ACHN (cell line): ENCODE results near the gene MRPL20.
"Not testable (repeated sequence)": the region's sequence is repeated elsewhere in the genome, so short reads cannot be mapped to it uniquely, and the experiment has no call there.

Experiments used
- DNase-seq: peaks from one replicate; pipeline ENCODE4 v3.0.0-alpha.2; 2015
- in situ Hi-C: cut with HindIII; loops from 2 replicates; pipeline ENCODE4 v1.10.0; 2017; ENCODE audit warnings: low sequenced_read_pairs, low pct_ligation_motif_present, low pct_unique_long_range_greater_than_20kb

MRPL20 gene

DNA sequence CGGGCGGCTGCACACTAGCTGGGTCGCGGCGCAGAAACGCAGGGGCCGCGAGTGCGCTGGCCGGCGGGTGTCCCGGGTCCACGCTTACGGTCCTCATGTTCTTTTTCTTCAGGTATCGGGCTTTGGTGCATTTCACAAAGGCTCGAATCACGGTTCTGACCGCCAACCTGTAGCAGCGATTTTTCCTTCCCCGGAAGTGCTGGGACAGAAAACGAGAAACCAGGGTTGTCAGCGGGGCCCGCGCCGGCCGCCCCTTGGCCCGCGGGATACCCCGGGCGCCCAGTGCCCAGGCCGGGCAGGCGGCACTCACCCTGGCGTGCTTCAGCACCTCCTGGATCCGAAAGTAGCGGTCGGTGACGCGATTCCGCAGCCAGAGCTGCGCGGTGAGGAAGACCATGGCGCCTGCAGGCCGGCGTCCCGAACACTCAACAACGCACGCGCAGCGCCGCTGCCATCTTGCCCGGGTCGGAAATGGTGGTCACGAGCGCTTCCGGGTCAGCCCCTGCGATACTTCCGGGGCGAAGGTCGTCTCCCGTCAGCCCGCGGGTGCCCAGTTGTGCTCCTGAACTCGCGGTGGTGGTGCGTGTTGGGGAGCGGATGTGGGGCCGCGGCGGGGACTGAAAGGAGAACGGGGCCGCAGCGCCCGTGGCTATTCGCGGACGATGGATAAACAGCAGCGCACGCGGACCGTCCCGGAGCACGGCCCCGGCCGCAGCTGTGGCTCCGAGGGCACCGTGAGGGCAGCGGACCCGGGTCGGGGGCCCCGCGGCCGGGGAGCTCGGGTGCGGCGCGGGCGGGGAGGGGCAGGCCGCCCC is at the start of gene MRPL20:
TSS of gene MRPL20 (minus strand) at position 473 of the 815 bp plus-strand sequence. CDS start at position 397, 76 bp downstream.
- in situ Hi-C loops: no loop called here
- DNase-seq: peak; percentile 88

DNA sequence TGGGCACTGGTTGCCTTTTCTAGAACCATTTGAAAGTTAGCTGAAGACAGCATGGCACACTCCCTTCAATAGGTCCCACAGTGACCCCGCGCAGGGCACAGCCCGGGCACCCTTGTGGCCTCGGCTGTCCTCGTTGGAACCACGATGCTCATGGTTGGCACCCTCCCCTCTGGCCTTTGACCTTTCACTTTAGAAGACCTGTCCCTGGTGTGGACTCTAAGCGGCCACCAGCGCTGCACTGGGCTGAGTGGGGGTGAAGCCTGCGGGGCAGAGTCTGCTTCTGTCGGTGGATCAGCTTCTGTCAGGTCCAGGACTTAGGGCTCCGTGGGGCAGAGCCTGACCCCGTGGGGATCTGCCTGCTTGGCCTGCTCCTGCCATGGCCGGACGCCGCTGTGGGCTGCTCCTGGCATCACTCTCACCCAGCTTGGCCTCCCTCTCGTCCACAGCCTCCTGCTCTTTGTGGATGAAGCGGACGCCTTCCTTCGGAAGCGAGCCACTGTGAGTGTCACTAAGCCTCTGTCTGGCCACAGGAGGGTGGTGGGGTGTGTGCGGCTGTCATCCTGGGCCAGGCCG is 49.7 kb upstream of the MRPL20 start:
- in situ Hi-C loops, DNase-seq: not testable (repeated sequence)

DNA sequence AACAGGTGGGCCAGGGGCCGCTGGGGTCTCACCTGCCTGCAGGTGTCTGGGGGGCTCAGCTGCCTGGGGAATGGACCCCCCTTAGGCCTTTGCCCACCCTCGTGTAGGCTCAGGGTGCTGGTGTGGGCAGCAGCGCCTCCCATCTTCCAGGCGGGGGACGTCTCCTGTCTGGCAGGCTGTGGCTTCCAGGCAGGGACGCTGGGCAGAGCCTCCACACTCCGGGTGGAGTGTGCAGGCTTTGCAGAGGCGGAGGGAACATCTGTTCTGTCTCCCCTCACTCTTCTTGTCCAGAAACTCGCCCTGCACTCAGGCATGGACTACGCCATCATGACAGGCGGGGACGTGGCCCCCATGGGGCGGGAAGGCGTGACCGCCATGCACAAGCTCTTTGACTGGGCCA is 48.8 kb upstream of the MRPL20 start:
- DNase-seq, in situ Hi-C loops: not testable (repeated sequence)

DNA sequence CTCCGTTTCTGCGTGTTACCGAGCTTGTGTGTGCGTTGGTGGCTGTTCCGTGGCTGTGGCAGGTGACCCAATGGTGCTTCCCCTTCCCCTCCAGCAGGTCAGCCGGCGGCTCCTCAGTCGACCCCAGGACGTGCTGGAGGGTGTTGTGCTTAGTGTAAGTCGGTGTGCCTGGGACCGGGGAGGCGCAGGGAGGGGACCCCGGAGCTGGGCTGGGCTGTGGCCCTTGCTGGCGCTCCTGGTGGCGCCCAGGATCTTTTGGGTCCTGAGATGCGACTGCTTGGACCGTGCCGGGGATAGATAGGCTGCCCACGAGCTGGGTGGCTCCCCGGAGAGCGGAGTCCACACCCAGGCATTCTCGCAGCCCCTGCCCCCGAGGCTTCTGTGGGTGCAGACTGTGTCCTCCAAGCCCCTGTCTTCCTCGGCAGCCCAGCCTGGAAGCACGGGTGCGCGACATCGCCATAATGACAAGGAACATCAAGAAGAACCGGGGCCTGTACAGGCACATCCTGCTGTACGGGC is 48.3 kb upstream of the MRPL20 start:
- no peak for DNase-seq
- in situ Hi-C loops: no loop called here

DNA sequence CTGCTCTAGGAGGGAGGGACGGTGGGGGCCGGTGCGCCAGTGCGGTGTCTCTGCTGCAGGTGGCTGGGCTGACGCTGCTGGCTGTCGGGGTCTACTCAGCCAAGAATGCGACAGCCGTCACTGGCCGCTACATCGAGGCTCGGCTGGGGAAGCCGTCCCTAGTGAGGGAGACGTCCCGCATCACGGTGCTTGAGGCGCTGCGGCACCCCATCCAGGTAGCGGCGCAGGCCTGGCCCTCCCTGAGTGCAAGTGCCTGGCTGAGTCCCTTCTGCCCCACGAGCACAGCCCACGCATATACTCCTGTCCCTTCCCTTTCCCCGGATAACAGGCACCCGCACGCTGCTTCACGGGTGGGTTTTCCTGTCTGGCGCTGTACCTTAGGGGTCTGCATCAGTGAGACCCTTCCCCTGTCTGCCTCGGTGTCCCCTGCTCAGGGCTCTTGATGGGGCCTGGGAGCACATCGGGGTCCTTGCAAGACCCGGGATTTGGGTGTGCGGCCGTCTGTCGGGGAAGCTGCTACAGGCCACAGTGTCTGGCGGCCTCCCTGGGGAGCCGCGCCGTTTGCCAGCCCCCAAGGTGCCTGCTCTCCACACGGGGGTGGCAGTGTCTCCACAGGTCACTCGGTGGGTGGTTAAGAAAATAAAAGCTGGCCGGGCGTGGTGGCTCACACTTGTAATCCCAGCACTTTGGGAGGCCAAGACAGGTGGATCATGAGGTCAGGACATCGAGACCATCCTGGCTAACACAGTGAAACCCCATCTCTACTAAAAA is 47.4 kb upstream of the MRPL20 start:
- in situ Hi-C loops, DNase-seq: not testable (repeated sequence)

DNA sequence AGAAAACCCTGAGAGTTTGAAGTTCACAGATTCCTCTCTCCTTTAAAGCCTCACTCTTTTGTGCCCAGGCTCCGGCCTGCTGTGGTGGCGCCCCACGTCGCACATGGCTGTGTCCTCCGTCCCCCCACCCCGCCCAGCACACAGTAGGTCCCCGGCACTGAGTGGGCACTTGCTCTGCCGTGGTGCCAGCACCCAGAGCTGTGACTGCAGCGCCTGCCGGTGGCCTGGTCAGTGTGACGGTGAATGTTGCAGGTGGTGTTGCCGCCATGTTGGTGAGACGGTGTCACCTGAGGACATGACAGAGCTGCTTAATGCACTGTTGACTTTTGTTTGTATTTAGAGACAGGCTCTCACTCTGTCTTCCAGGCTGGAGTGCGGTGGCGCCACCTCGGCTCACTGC is 45.8 kb upstream of the MRPL20 start:
- in situ Hi-C loops: no loop called here
- DNase-seq: no peak

DNA sequence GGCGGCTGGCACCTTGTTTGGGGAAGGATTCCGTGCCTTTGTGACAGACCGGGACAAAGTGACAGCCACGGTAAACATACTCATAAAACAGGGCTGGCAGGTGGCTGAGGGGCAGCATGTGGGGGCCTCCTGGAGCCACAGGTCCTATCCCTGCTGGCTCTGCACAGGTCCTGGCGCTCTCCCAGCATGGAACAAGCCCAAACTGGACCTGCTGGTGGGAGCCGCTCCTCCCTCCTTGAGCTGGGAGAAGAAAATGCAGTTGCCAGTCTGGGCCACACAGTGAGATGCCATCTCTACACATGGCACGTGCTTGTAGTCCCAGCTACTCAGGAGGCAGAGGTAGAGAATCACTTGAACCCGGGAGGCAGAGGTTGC is 45.3 kb upstream of the MRPL20 start:
- DNase-seq, in situ Hi-C loops: not testable (repeated sequence)

DNA sequence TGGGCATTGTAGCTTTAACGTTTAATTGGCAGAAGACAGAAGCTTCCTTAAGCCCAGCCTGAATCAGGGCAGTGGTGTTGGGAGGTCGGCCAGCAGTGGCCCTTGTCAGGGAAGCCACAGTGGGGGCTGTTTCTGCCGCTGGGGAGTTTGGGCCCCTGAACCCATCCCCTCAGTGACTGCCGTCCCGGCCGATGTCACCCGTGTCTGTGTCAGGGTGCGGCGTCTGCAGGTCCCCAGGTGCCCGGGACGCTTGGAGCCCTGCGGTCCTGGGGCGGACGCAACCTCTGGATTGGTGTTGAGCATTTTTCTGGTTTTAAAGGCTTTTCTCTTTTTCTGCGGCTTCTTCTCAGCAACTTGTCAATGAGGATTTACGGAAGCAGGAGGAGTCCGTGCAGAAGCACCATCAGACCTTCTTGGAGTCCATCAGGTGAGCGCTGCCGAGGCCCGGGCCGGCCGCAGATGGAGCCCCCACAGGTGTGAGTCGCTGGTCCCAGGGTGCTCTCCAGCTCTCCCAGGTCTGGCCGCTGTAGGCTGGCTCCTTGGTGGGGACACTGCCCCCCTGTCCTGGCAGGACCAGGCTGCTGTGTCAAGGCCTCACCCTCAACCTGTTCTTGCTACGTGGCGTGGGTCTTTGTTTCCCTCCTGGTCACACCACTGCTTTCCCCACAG is 44.7 kb upstream of the MRPL20 start:
- DNase-seq: no peak
- in situ Hi-C loops: no loop called here

DNA sequence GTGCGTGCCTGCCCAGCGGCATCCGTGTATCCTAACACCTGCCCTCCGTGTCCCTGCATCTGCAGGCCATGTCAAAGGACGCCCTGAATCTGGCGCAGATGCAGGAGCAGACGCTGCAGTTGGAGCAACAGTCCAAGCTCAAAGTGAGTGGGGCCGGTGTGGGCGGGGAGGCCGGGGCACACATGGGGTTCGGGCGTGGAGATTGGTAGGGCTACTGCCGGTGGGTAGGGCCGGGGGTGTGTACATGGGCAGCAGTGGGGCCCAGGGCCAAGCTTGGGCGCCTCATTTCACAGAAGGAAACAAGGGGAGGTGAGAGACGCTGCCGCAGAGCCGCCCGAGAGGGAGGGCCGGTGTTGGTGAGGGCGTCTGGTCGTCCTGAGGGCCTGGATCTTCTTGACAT is 43.5 kb upstream of the MRPL20 start:
- in situ Hi-C loops: not testable (repeated sequence)

DNA sequence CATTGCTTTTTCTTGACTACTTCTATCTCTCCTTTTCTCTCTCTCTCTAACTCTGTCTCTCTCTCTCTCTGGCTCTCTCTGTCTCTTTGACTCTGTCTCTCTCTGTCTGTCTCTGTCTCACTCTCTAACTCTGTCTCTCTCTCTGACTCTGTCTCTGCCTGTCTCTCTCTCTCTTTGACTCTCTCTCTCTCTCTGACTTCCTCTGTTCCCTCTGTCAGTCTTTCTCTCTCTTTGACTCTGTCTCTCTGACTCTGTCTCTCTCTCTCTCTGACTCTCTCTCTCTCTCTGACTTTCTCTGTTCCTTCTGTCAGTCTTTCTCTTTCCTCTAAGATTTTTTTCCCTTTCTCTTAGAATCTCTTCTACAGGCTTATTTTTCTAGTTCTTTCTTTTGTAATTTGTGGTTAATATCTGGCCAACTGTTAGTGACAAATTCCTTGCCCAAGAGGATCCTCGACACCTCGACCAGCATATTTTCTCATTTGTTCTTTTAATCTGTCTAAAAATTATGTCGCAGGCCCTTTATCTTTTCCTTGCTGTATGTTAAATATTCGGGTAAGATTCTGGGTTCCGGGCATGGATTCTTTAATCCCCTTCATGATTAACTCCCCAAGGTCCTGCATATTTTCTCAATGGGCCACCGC is 42.1 kb upstream of the MRPL20 start, which contains the start of gene ATAD3C:
TSS of gene ATAD3C (plus strand) at position 591 of the 641 bp plus-strand sequence. CDS start 995 bp downstream, outside the sequence.
- no peak for DNase-seq
- in situ Hi-C loops: no loop called here

More for the DNA sequence above, 43.5 kb upstream of the MRPL20 start:
- DNase-seq: not testable (repeated sequence)

DNA sequence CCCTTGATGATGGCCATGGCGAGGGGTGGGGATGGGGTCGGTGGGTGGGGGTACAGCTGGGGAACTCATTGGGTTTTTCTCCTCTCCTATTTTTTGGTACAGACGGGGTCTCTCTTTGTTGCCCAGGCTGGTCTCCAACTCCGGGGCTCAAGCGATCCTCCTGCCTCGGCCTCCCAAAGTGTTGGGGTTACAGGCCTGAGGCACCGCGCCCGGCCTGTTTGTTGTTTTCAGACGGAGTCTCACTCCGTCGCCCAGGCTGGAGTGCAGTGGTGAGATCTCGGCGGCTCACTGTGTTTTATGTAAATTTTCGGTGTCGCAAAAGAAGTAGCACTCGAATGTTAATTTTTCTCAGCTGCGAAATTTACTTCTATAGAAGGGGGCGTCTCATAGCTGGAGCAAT is 39.5 kb upstream of the MRPL20 start:
- not testable (repeated sequence) for DNase-seq

DNA sequence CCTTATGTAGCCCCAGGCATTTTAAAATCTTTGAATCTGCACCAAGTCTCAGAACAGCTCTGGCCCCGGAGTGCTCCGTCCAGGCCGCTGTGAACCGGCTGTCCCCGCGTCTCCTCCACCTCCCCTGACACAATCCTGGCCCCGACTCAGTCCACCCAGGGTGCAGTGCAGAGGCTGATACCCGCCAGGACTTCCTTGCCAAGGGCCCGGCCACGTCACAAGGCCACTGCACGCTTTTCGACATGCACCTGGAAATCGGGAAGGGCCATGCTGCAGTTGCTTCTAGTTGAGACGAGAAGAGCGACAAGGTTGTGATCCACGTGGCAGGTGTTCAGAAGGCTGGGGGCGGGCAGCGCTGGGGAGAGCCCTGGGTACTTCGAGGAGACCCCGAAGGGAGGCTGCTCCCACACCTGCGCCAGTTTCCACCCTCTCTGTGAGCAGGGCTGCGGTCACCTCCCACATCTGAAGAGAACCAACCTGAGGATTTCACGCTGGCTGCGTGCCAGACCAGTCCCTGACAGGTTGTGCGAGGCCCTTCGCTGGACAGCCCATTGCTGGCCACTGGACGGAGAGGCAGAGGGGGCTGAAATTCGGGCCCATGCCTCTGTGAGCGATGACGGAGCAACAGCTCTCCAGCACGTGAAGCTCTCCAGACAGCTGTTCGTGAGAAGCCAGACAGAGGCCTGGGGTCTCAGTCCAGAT is 35.1 kb upstream of the MRPL20 start:
- in situ Hi-C loops: no loop called here
- no peak for DNase-seq

More for the DNA sequence above, 39.5 kb upstream of the MRPL20 start:
- in situ Hi-C loops: not testable (repeated sequence)

DNA sequence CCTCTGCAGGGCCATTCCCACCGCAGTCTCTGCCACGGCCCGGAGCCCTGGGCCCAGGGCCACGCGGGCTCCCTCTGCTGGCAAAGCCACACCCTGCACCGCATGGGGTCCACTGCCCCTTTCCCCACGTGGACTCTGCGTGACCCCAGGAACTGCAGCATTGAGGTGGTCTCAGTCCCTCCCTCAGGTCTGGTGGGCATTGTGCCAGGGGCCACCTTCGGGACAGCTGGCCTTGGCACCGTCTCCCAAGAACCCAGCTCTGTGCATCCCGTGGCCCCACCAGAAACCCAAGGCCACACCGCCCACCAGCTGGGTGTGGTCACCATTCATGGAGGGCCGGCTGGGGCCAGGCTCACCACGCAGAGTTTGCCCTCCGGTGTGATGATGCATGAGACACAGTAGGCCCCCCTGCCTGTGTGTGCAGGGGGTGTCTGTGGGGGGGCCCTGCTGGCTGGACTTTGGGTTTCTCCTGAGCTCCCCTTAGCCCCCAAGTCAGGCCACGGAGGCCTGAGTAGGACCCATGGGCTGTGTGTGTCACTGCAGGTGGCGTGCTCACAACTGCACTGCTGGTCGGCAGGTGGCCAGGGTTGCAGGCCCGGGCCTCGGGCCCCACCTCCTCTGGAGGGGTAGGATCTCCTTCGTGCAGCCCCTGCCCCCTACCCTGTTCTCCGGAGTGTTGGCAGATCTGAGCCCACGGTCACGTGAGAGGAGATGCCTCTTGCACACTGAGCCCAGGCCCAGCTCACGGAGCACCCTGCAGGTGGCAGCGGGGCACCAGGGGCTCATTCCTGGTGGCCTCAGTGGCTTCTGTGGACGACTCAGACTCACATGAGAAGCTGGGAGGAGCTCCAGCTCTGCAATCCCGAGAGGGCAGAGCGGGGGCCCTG is 34.2 kb upstream of the MRPL20 start:
- peak; percentile 49 for DNase-seq
- in situ Hi-C loops: no loop called here

DNA sequence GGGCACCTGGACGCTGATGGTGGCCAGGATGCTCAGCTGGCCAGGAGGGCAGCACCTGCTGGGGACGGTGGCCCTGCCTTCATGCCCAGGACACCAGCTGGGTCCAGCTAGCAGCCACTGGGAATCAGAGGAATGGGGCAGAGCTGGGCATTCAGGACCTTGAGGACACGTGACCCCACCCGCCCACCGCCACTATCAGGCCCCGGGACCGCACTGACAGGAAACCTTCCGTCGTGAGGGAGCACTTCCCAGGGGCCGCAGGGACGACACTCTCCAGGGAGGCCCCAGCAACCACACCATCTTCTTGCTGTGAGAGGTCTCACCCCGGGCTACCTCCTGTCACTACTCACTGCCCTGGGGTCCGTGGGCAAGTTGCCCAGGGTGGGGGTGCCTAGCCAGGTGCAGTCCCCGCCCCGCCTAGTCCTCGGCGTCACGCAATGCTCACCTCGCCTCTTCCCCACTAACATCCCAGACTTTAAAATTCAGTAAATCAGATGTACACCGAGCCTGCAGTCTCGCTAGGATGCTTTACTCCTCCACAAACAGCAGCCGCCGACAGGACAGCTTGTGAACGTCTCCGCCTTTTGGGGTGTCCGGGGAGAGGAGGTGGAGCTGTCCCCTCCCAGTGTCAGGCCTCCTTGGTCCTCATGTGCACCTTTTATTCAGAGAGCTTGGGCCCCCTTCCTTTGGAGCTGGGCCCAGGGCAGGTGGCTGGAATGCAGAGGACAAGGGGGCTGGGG is 33.3 kb upstream of the MRPL20 start:
- no peak for DNase-seq
- in situ Hi-C loops: no loop called here

DNA sequence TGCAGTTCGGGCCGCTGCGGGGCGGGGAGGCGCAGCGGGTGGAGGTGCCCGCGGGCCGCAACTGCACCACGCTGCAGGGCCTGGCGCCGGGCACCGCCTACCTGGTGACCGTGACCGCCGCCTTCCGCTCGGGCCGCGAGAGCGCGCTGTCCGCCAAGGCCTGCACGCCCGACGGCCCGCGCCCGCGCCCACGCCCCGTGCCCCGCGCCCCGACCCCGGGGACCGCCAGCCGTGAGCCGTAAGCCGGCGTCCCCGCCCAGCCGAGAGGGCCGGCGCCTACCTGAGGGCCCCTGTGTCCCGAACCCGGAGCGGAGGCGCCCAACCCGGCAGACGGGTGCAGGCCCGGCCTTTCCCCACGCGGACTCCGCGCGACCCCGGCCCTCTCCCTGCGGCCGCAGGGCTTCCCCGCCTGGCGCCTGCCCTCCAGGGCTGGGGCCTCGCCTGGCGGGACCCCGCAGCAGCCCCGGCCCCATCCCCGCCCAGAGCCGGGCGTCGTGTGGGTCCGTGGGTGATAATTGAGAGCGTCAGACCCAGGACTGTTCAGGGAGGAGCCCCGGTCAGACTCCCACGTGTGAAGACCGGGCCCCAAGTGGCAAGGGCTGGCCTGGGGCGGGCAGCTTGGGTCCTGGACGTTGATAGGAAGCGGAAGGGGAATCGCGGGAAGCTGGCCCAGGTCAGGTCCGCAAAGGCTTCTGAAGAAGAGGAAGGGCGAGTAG is 32.6 kb upstream of the MRPL20 start:
- in situ Hi-C loops: no loop called here
- no peak for DNase-seq
